Activated T-helper 17 cell treated with anti-CD3 and anti-CD28 coated beads, Interleukin-2, amount 50 U/mL, for 72 hours (primary cell): ENCODE results near the gene FARS2. TPM values are rescaled to one million over a fixed set of nuclear protein-coding genes. Genes with fewer than 3 reads are reported as not detected.
A peak's percentile ranks its signal among the peaks of the same experiment; 100 is the strongest.
"Not testable (repeated sequence)": the region's sequence is repeated elsewhere in the genome, so short reads cannot be mapped to it uniquely, and the experiment has no call there.

ENCODE experiments used
- ATAC-seq: fragments of 150-1000 bp; cut with Tn5 transposase; replicated peaks from 2 replicates; pipeline ENCODE4 v1.10.0; 2021; ENCODE audit warnings: mild to moderate bottlenecking, moderate library complexity
- H3K27ac Mint-ChIP-seq: one replicate; pipeline ENCODE4 v1.8.0; 2022; ENCODE audit warnings: mixed read lengths
- H3K27me3 Mint-ChIP-seq: one replicate; pipeline ENCODE4 v1.8.0; 2022; ENCODE audit warnings: mixed read lengths
- H3K36me3 Mint-ChIP-seq: one replicate; pipeline ENCODE4 v1.8.0; 2022; ENCODE audit warnings: low read depth, mild to moderate bottlenecking, mixed read lengths
- H3K4me1 Mint-ChIP-seq: one replicate; pipeline ENCODE4 v1.8.0; 2022; ENCODE audit warnings: mixed read lengths
- H3K4me3 Mint-ChIP-seq: one replicate; pipeline ENCODE4 v1.8.0; 2022; ENCODE audit warnings: mild to moderate bottlenecking, mixed read lengths
- H3K9me3 Mint-ChIP-seq: one replicate; pipeline ENCODE4 v1.8.0; 2022; ENCODE audit warnings: mixed read lengths
- total RNA-seq, 2 donors: library from RNA; stranded (reverse); gene quantifications; one replicate each; pipeline ENCODE4 v1.2.3, GENCODE V29; 2022

The FARS2 gene
- total RNA-seq, 2 donors from 2014 or later = 19.3 to 48.3 TPM

DNA sequence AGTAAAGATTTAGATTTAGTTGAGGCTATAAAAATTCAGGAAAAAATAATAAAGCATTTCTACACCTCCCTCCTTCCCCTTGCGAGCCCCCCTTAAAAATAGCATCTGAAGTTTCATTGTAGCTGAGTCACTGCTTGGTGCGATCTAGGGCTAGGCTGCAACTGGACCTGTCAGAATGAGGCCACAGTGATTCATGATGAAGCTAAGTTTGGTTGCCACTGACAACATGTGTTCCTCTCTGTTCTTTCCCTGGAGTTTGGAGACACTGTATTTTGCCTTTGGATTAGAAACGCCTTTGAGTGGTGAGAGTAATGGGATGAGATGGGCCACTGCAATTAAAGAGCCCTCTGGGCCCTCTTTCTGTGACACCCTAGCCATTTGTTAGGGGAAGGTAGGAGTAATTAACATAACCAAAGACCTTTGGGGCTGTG is 411.3 kb downstream of the FARS2 start:
- no peak overlapping the region for H3K4me3 Mint-ChIP-seq
- H3K4me1 Mint-ChIP-seq = peaks cover 6% of the 10 kb centered on the region
- H3K36me3 Mint-ChIP-seq = no peaks in the 10 kb centered on the region
- no peak overlapping the region for H3K27ac Mint-ChIP-seq
- H3K9me3 Mint-ChIP-seq = no peaks in the 10 kb centered on the region
- ATAC-seq = peak; percentile 32
- H3K27me3 Mint-ChIP-seq = no peaks in the 10 kb centered on the region

GRCh38 chr6:5673019-5673790 is 411.9 kb downstream of the FARS2 start:
- ATAC-seq = no peak
- Mint-ChIP-seq H3K36me3 (no peaks in the 10 kb centered on the region), H3K9me3 (no peaks in the 10 kb centered on the region), H3K27me3 (no peaks in the 10 kb centered on the region), H3K27ac (no peak overlapping the region), H3K4me3 (no peak overlapping the region), H3K4me1 (peaks cover 10% of the 10 kb centered on the region)

GRCh38 chr6:5674141-5674540 is 412.8 kb downstream of the FARS2 start:
- Mint-ChIP-seq H3K9me3 (no peaks in the 10 kb centered on the region), H3K36me3 (no peaks in the 10 kb centered on the region), H3K4me3 (no peak overlapping the region), H3K4me1 (peaks cover 10% of the 10 kb centered on the region), H3K27ac (no peak overlapping the region), H3K27me3 (no peaks in the 10 kb centered on the region)
- ATAC-seq = no peak

- Mint-ChIP-seq H3K9me3 (no peaks in the 10 kb centered on the region), H3K27me3 (no peaks in the 10 kb centered on the region), H3K4me1 (peaks cover 15% of the 10 kb centered on the region), H3K36me3 (no peaks in the 10 kb centered on the region), H3K4me3 (no peak overlapping the region), H3K27ac (no peak overlapping the region)
- ATAC-seq = no peak
These were observed 413.4 kb downstream of the FARS2 start for GRCh38 chr6:5674721-5675120.

DNA sequence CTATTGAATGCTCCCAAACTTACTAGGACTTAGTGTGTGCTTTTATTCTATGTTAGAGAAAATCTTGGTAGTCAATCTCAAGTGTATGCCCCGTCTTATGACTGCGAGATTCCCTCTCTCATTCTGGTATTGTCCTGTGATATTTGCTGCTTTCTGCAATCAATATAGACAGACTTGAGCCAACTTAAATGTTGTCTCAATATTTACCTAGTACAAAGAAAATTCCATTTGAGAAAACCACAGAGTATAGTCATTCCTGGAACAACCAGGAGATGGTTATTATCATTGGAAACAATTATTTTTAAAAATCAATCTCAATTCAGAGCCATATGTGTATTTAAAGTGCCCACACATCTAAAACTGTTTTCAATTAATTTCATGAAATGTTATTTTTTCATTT is 415.4 kb downstream of the FARS2 start:
- Mint-ChIP-seq H3K27ac (no peak overlapping the region), H3K9me3 (no peaks in the 10 kb centered on the region), H3K4me1 (peaks cover 13% of the 10 kb centered on the region), H3K4me3 (no peak overlapping the region), H3K36me3 (no peaks in the 10 kb centered on the region), H3K27me3 (no peaks in the 10 kb centered on the region)
- ATAC-seq = no peak

DNA sequence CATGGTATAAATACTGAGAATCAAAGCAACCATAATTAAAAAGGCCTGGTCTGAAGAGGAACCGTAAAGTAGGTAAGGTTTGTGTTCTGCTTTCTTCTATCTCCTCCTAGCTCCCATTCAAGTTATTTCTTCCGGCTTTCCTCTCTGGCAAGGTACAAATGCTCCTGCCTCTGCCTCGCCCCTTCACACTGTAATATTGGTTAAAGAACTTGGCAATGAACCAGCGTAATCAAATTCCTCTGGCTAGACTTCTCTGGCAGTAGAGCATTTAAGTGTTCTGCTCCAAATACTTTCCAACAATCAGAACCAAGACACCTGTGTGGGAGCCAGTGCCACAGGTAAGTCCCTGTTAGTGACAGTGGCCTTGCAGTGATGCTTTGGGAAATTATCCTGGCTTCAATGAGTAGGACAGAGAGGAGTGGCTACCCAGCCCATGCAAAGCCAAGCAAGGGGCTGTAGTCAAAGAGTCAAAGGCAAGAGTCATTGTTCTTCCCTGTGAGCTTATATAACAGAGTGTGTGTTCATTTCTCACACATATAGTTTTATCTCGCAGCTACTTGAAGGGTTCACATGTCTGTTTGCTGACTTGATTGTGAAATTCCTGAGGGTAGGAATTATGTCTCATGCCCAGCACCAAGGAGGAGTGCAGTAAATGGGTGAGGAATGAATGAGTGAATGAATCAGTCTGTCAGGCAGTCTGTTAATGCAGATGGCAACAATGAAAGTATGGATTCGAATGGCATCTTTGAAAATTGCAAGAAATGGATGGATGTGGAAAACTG is 416.1 kb downstream of the FARS2 start:
- ATAC-seq = no peak
- Mint-ChIP-seq H3K27ac (no peak overlapping the region), H3K4me1 (peaks cover 13% of the 10 kb centered on the region), H3K36me3 (no peaks in the 10 kb centered on the region), H3K4me3 (no peak overlapping the region), H3K27me3 (no peaks in the 10 kb centered on the region), H3K9me3 (no peaks in the 10 kb centered on the region)

DNA sequence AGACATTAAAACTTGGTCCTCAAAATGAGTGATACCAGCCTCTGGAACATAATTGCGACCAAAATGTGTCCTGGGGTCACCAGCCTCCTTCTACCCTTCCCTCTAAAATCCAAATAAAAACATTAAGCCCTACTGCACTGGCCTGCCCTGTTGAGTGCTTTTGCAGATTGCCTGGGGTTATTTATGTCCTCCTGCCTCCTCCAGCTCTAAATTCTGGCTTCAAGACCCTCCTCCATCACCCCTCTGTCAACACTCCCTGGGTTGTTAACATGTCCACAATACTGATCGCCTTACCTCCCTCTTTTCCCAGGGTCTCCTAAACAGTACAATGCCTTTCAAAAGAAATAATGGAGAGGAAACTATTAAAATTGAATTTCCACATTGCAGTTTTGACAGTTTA is 418.0 kb downstream of the FARS2 start:
- ATAC-seq = no peak
- Mint-ChIP-seq H3K4me1 (peaks cover 13% of the 10 kb centered on the region), H3K36me3 (no peaks in the 10 kb centered on the region), H3K27ac (peak overlapping the region; percentile 49), H3K27me3 (no peaks in the 10 kb centered on the region), H3K4me3 (no peak overlapping the region), H3K9me3 (peaks cover 4% of the 10 kb centered on the region)

- Mint-ChIP-seq H3K4me1 (peaks cover 13% of the 10 kb centered on the region), H3K36me3 (no peaks in the 10 kb centered on the region), H3K4me3 (no peak overlapping the region), H3K27me3 (no peaks in the 10 kb centered on the region), H3K9me3 (peaks cover 4% of the 10 kb centered on the region), H3K27ac (peak overlapping the region; percentile 49)
- ATAC-seq = no peak
These were observed 418.4 kb downstream of the FARS2 start for GRCh38 chr6:5679691-5680090.

DNA sequence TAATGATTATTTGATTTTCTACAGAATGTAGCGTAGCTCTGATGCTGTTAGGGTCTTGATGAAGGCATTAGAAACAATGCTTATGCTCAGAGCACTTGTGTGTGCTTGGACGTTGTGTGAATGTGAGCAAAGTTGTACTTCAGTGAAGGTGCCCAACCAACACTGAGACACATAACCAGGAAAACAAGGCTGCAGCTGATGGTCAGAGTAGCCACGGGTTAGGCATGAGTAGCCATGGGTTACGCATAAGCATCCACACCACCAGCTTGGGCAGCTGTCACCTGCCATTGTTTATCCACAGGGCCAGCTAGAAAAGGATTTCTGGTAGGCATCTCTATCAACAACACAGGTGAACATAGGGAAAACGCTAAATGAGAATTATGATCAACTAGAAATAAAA is 418.8 kb downstream of the FARS2 start:
- H3K36me3 Mint-ChIP-seq = no peaks in the 10 kb centered on the region
- peaks cover 13% of the 10 kb centered on the region for H3K4me1 Mint-ChIP-seq
- H3K9me3 Mint-ChIP-seq = peaks cover 4% of the 10 kb centered on the region
- ATAC-seq = no peak
- peak overlapping the region; percentile 49 for H3K27ac Mint-ChIP-seq
- no peak overlapping the region for H3K4me3 Mint-ChIP-seq
- no peaks in the 10 kb centered on the region for H3K27me3 Mint-ChIP-seq

- Mint-ChIP-seq H3K36me3 (no peaks in the 10 kb centered on the region), H3K4me3 (no peak overlapping the region), H3K9me3 (peaks cover 4% of the 10 kb centered on the region), H3K4me1 (peaks cover 13% of the 10 kb centered on the region), H3K27ac (no peak overlapping the region), H3K27me3 (no peaks in the 10 kb centered on the region)
- no peak for ATAC-seq
These were observed 420.2 kb downstream of the FARS2 start for GRCh38 chr6:5681480-5681879.

- Mint-ChIP-seq H3K27me3 (no peaks in the 10 kb centered on the region), H3K4me1 (peaks cover 13% of the 10 kb centered on the region), H3K4me3 (no peak overlapping the region), H3K36me3 (no peaks in the 10 kb centered on the region), H3K9me3 (peaks cover 4% of the 10 kb centered on the region), H3K27ac (no peak overlapping the region)
- no peak for ATAC-seq
These were observed 421.2 kb downstream of the FARS2 start for GRCh38 chr6:5682530-5682929.

DNA sequence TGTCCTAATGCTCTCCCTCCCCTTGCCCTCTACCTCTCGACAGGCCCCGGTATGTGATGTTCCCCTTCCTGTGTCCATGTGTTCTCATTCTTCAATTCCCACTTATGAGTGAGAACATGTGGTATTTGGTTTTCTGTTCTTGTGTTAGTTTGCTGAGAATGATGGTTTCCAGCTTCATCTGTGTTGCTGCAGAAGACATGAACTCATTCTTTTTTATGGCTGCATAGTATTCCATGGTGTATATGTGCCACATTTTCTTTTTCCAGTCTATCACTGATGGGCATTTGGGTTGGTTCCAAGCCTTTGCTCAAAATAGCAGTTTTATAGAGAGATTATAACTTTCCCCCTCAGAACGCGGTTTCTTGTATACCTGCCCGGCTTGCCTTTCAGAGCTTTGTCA is 422.4 kb downstream of the FARS2 start:
- not testable (repeated sequence) for H3K36me3 Mint-ChIP-seq, H3K4me1 Mint-ChIP-seq, H3K9me3 Mint-ChIP-seq, ATAC-seq, H3K27ac Mint-ChIP-seq, H3K27me3 Mint-ChIP-seq, H3K4me3 Mint-ChIP-seq

- no peaks in the 10 kb centered on the region for H3K36me3 Mint-ChIP-seq
- H3K9me3 Mint-ChIP-seq = peaks cover 4% of the 10 kb centered on the region
- H3K27me3 Mint-ChIP-seq = no peaks in the 10 kb centered on the region
- peaks cover 5% of the 10 kb centered on the region for H3K4me1 Mint-ChIP-seq
- no peak overlapping the region for H3K4me3 Mint-ChIP-seq
- ATAC-seq = no peak
- H3K27ac Mint-ChIP-seq = no peak overlapping the region
These were observed 423.2 kb downstream of the FARS2 start for GRCh38 chr6:5684320-5685053.

GRCh38 chr6:5693225-5694145 is 432.2 kb downstream of the FARS2 start:
- peaks cover 6% of the 10 kb centered on the region for H3K36me3 Mint-ChIP-seq
- no peak overlapping the region for H3K27ac Mint-ChIP-seq
- no peaks in the 10 kb centered on the region for H3K27me3 Mint-ChIP-seq
- ATAC-seq = no peak
- H3K4me1 Mint-ChIP-seq = no peaks in the 10 kb centered on the region
- peaks cover 5% of the 10 kb centered on the region for H3K9me3 Mint-ChIP-seq
- no peak overlapping the region for H3K4me3 Mint-ChIP-seq
